CD8-positive, alpha-beta memory T cell (primary cell): ENCODE measurements around the gene CEACAM3. TPM values are rescaled to one million over a fixed set of nuclear protein-coding genes. Genes with fewer than 3 reads are reported as not detected.

ENCODE experiments used
- CTCF ChIA-PET: fragments of 350-600 bp; sonication (Branson Sonifier 250); formaldehyde crosslinking; loops from one replicate; lab custom pipeline; 2021; ENCODE audit warnings: antibody characterized with exemption; lab: Charles Lee
- POLR2A ChIA-PET: fragments of 350-600 bp; sonication (Branson Sonifier 250); formaldehyde crosslinking; loops from one replicate; lab custom pipeline; 2021; ENCODE audit warnings: antibody characterized with exemption; lab: Charles Lee
- DNase-seq, 5 donors: peaks; one replicate each; pipeline versions ENCODE4 v3.0.0 to v3.0.0-alpha.2; 2020 to 2022; ENCODE audit warnings: mixed read lengths in 1 of 5
- H3K27ac ChIP-seq: one replicate; pipeline ENCODE4 v1.7.0; 2013; ENCODE audit warnings: low read depth, mild to moderate bottlenecking, low read length, moderate library complexity
- H3K27me3 ChIP-seq: 2 replicates; pipeline ENCODE4 v1.7.0; 2013; ENCODE audit warnings: low read length, mild to moderate bottlenecking; ENCODE audit not compliant: insufficient read depth, poor library complexity, severe bottlenecking
- H3K36me3 ChIP-seq: 2 replicates; pipeline ENCODE4 v1.7.0; 2013; ENCODE audit warnings: mild to moderate bottlenecking, low read length, moderate library complexity; ENCODE audit not compliant: insufficient read depth
- H3K4me1 ChIP-seq: 2 replicates; pipeline ENCODE4 v1.7.0; 2013; ENCODE audit warnings: mild to moderate bottlenecking, low read length, moderate library complexity; ENCODE audit not compliant: insufficient read depth
- H3K4me3 ChIP-seq: 2 replicates; pipeline ENCODE4 v1.7.0; 2013; ENCODE audit warnings: mild to moderate bottlenecking, low read length
- H3K9me3 ChIP-seq: 2 replicates; pipeline ENCODE4 v1.7.0; 2013; ENCODE audit warnings: mild to moderate bottlenecking, low read length
- H3K27ac Mint-ChIP-seq, 8 donors: one replicate each; pipeline ENCODE4 v1.8.0; 2020 to 2021; ENCODE audit warnings: mixed read lengths in 8 of 8, mild to moderate bottlenecking in 6 of 8, inconsistent platforms in 3 of 8, moderate library complexity in 3 of 8
- H3K27me3 Mint-ChIP-seq, 2 donors: one replicate each; pipeline ENCODE4 v1.8.0; 2020 to 2021; ENCODE audit warnings: mixed read lengths in 2 of 2, mild to moderate bottlenecking in 1 of 2, moderate library complexity in 1 of 2
- H3K36me3 Mint-ChIP-seq, 3 donors: one replicate each; pipeline ENCODE4 v1.8.0; 2020 to 2021; ENCODE audit warnings: mixed read lengths in 3 of 3, inconsistent platforms in 1 of 3, mild to moderate bottlenecking in 1 of 3
- H3K4me1 Mint-ChIP-seq, 3 donors: one replicate each; pipeline ENCODE4 v1.8.0; 2020 to 2021; ENCODE audit warnings: mixed read lengths in 3 of 3, inconsistent platforms in 1 of 3, mild to moderate bottlenecking in 1 of 3
- H3K4me3 Mint-ChIP-seq, 7 donors: one replicate each; pipeline ENCODE4 v1.8.0; 2020 to 2021; ENCODE audit warnings: mixed read lengths in 7 of 7, mild to moderate bottlenecking in 6 of 7, moderate library complexity in 4 of 7, inconsistent platforms in 2 of 7
- H3K9me3 Mint-ChIP-seq, 5 donors: one replicate each; pipeline ENCODE4 v1.8.0; 2020 to 2022; ENCODE audit warnings: mixed read lengths in 5 of 5, mild to moderate bottlenecking in 3 of 5, moderate library complexity in 2 of 5, inconsistent platforms in 1 of 5
- polyA plus RNA-seq: library from polyadenylated mRNA; unstranded; fragments of 300-500 nt; fragmentation: Illumina TruSeq; gene quantifications from one replicate; pipeline ENCODE4 v1.2.3, GENCODE V29; 2021
- total RNA-seq, 2 experiments: library from RNA; stranded (reverse); gene quantifications; one replicate each; pipeline ENCODE4 v1.2.3, GENCODE V29; 2021

Gene CEACAM3
- total and polyA plus RNA-seq, 3 experiments from 2014 or later = not detected

DNA sequence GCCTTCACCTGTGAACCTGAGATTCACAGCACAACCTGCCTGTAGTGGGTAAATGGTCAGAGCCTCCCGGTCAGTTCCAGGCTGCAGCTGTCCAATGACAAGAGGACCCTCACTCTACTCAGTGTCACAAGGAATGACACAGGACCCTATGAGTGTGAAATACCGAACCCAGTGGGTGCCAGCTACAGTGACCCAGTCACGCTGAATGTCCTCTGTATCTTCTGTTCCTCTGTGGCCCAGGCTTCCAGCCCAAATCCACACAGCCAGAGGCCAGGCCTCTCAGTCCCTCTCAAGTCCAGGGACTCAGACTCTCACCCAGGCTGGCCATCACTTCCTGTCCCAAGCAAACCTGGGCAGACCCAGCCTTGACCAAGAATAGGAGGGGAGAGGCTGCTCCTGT, 10.8 kb downstream of the CEACAM3 start:
- H3K9me3 Mint-ChIP-seq = no peaks in the 10 kb centered on the region
- no peak overlapping the region for H3K4me3 Mint-ChIP-seq
- H3K36me3 Mint-ChIP-seq = peaks cover 0 to 1% (median 0%) of the 10 kb centered on the region in 3 donors
- no peaks in the 10 kb centered on the region for H3K27me3 ChIP-seq
- H3K9me3 ChIP-seq = no peaks in the 10 kb centered on the region
- no peaks in the 10 kb centered on the region for H3K4me1 ChIP-seq
- H3K27ac Mint-ChIP-seq = no peak overlapping the region
- no peak overlapping the region for H3K27ac ChIP-seq
- peaks cover 0 to 4% (median 1%) of the 10 kb centered on the region in 3 donors for H3K4me1 Mint-ChIP-seq
- H3K36me3 ChIP-seq = no peaks in the 10 kb centered on the region
- H3K4me3 ChIP-seq = no peak overlapping the region
- POLR2A ChIA-PET = no interaction called here
- DNase-seq = no peak
- H3K27me3 Mint-ChIP-seq = peaks cover 4 to 26% of the 10 kb centered on the region in 2 donors
- CTCF ChIA-PET = interaction anchor here (0.8 kb wide), 1 partner anchor 12 kb away, joined by 3 read pairs; no protein-coding TSS in a partner anchor

DNA sequence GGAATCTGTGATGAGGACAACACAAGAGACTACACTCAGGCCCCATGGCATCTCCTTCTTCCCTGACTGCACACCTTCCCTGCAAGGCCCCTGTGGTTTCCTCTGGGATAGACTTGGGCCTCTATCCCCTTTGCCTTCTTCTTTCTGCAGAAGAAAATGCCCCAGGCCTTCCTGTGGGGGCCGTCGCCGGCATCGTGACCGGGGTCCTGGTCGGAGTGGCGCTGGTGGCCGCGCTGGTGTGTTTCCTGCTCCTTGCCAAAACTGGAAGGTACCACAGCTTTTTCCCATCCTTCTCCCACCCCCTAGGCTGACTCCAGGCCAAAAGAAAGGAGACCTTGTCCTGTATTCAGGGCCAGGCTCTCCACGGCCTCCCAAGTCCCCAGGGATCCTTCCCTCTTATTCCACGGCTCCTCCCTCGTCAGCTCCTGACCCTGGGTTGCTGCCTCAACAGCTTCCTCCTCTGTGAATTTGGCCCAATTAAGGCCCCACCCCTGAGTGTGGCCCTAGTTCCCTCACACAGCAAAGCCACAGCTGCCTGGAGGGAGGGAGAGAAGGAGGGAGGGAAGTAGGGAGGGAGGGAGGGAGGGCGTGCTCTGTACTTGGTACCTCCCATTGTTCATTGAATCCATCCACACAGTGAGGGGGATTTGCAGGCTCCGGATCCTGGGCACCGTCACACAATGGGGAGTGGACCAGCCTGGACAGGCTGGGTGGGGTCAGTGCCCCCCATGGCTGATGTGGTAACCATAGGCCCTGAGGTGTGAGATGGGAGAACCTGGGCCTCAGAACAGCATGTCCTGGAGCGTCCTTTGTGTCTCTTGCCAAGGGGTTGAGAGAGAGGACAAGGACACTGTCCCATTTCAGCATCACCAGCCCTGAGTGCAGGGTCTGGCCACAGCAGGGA, 12.5 kb downstream of the CEACAM3 start:
- Histone ChIP-seq H3K27ac (no peak overlapping the region), H3K4me1 (no peaks in the 10 kb centered on the region), H3K36me3 (no peaks in the 10 kb centered on the region), H3K9me3 (no peaks in the 10 kb centered on the region), H3K27me3 (no peaks in the 10 kb centered on the region), H3K4me3 (no peak overlapping the region)
- no peak overlapping the region for H3K27ac Mint-ChIP-seq
- peaks cover 0 to 2% (median 0%) of the 10 kb centered on the region in 5 donors for H3K9me3 Mint-ChIP-seq
- CTCF ChIA-PET = no interaction called here
- H3K4me1 Mint-ChIP-seq = no peaks in the 10 kb centered on the region
- POLR2A ChIA-PET = no interaction called here
- H3K4me3 Mint-ChIP-seq = no peak overlapping the region
- H3K27me3 Mint-ChIP-seq = peaks cover 5 to 31% of the 10 kb centered on the region in 2 donors
- DNase-seq = no peak
- H3K36me3 Mint-ChIP-seq = peaks cover 0 to 3% (median 1%) of the 10 kb centered on the region in 3 donors

DNA sequence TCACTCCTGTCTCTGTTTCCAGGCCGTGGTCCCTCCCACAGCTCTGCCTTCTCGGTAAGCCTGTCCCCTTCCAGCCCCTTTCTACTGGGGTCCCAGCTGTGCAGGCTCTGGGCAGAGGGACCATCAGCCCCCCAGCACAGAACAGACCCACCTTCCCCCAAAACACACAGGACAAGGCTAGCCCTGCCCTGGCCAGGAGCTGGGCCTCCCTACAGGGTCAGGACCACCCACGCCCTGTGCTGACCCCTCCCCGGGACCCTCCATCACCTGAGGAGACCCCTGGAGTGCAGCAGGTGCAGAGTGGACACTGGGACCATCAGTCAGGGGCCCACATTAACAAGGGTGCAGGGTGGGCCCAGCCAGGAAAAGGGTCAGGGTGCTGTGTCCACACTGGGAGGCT, 13.9 kb downstream of the CEACAM3 start:
- no peaks in the 10 kb centered on the region for H3K4me1 Mint-ChIP-seq
- peaks cover 7 to 31% of the 10 kb centered on the region in 2 donors for H3K27me3 Mint-ChIP-seq
- Histone ChIP-seq H3K27me3 (no peaks in the 10 kb centered on the region), H3K4me1 (no peaks in the 10 kb centered on the region), H3K27ac (no peak overlapping the region), H3K4me3 (no peak overlapping the region), H3K9me3 (no peaks in the 10 kb centered on the region), H3K36me3 (no peaks in the 10 kb centered on the region)
- CTCF ChIA-PET = interaction anchor here (1.4 to 1.6 kb wide), 2 partner anchors 15 to 17 kb away, joined by 3 to 6 read pairs; no protein-coding TSS in a partner anchor
- POLR2A ChIA-PET = no interaction called here
- H3K27ac Mint-ChIP-seq = no peak overlapping the region
- peaks cover 0 to 2% (median 0%) of the 10 kb centered on the region in 5 donors for H3K9me3 Mint-ChIP-seq
- no peak overlapping the region for H3K4me3 Mint-ChIP-seq
- peaks cover 0 to 3% (median 1%) of the 10 kb centered on the region in 3 donors for H3K36me3 Mint-ChIP-seq
- no peak for DNase-seq

DNA sequence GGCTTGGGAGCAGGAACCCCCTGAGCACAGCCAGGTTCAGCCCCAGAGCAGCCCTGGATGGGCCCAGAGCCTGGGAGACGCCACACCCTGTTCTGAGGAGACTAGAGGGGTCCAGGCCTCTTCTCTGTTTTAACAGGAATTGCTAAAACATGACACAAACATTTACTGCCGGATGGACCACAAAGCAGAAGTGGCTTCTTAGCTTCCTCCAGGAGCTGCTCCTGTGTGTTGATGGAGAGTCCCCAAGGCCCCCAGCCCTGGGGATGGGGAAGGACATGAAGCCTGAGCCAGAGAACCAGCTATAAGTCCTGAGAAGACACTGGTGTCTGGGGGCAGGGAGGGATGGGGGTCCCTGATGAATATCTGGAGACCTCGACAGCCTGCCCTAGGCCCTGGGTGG, 14.6 kb downstream of the CEACAM3 start:
- Mint-ChIP-seq H3K27me3 (peaks cover 7 to 27% of the 10 kb centered on the region in 2 donors), H3K27ac (no peak overlapping the region), H3K4me3 (no peak overlapping the region), H3K9me3 (peaks cover 0 to 2% (median 0%) of the 10 kb centered on the region in 5 donors), H3K4me1 (no peaks in the 10 kb centered on the region), H3K36me3 (peaks cover 0 to 3% (median 1%) of the 10 kb centered on the region in 3 donors)
- POLR2A ChIA-PET = no interaction called here
- DNase-seq = no peak
- Histone ChIP-seq H3K4me1 (no peaks in the 10 kb centered on the region), H3K27me3 (no peaks in the 10 kb centered on the region), H3K36me3 (no peaks in the 10 kb centered on the region), H3K9me3 (no peaks in the 10 kb centered on the region), H3K4me3 (no peak overlapping the region), H3K27ac (no peak overlapping the region)
- CTCF ChIA-PET = interaction anchor here (1.4 to 1.6 kb wide), 2 partner anchors 16 to 18 kb away, joined by 3 to 6 read pairs; no protein-coding TSS in a partner anchor

DNA sequence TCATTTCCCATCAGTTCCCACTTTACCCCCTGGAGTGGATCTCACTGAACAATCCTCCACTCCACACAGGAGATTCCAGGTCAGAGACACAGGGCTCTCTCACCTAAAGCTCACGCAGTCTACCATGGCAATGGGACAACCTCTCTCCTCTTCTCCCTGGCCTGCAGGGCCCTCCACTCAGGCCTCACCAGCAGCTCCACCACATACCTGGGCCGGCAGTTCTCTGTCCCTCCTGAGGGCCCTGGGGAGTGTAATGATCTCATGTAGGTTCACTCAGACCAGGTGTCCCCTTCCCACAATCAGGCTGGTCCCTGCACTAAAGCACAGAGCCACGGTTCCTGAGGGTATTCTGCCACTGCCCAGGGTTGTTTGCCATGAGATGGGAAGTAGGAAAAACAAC, 15.6 kb downstream of the CEACAM3 start:
- Histone ChIP-seq H3K4me3 (no peak overlapping the region), H3K36me3 (no peaks in the 10 kb centered on the region), H3K9me3 (no peaks in the 10 kb centered on the region), H3K27me3 (no peaks in the 10 kb centered on the region), H3K27ac (no peak overlapping the region), H3K4me1 (no peaks in the 10 kb centered on the region)
- POLR2A ChIA-PET = no interaction called here
- peaks cover 7 to 27% of the 10 kb centered on the region in 2 donors for H3K27me3 Mint-ChIP-seq
- H3K9me3 Mint-ChIP-seq = peaks cover 0 to 2% (median 0%) of the 10 kb centered on the region in 5 donors
- no peak overlapping the region for H3K27ac Mint-ChIP-seq
- CTCF ChIA-PET = interaction anchor here (1.6 kb wide), 1 partner anchor 17 kb away, joined by 6 read pairs; no protein-coding TSS in a partner anchor
- no peak for DNase-seq
- H3K36me3 Mint-ChIP-seq = peaks cover 0 to 3% (median 1%) of the 10 kb centered on the region in 3 donors
- no peaks in the 10 kb centered on the region for H3K4me1 Mint-ChIP-seq
- H3K4me3 Mint-ChIP-seq = no peak overlapping the region

DNA sequence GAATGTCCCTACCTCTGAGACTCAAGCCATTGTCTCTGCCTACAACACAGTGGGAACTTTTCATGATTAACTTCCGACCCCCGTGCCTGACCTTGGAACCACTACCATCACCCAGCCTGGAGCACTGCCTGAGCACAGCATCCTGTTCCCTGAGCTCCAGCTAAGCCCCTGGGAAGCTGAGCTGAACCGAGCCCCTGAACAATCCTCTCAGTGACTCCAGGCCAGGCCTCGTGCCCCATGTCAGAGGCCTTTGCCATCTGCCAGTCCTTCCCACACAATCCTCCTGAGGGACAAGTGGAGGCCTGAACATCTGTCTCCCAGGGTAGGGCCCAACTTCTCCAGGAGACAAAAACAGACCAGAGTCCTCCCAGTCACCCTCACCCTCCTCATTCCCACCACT, 17.5 kb downstream of the CEACAM3 start:
- Histone ChIP-seq H3K27me3 (no peaks in the 10 kb centered on the region), H3K4me3 (no peak overlapping the region), H3K36me3 (no peaks in the 10 kb centered on the region), H3K4me1 (no peaks in the 10 kb centered on the region), H3K27ac (no peak overlapping the region), H3K9me3 (no peaks in the 10 kb centered on the region)
- no peak overlapping the region for H3K27ac Mint-ChIP-seq
- peaks cover 6 to 22% of the 10 kb centered on the region in 2 donors for H3K27me3 Mint-ChIP-seq
- H3K36me3 Mint-ChIP-seq = peaks cover 0 to 3% (median 0%) of the 10 kb centered on the region in 3 donors
- no peak for DNase-seq
- no peaks in the 10 kb centered on the region for H3K4me1 Mint-ChIP-seq
- H3K9me3 Mint-ChIP-seq = peaks cover 0 to 2% (median 0%) of the 10 kb centered on the region in 5 donors
- ChIA-PET POLR2A (no interaction called here), CTCF (no interaction called here)
- H3K4me3 Mint-ChIP-seq = no peak overlapping the region

DNA sequence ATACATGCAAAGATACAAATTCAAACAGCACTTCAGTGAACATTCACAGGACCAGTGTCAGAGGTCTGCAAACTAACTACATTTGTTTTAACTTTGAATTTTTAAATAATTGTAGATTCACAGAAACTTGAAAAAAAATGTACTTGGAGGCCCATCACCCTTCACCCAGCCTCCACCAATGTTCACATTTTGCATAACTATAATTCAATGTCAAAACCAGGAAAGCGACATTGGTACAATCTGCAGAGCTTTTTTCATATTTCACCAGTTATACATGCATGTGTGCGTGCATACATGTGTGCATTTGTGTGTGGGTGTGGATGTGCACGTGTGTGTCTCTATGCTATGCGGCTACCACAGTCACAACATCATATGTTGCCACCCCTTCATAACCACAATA, 18.9 kb downstream of the CEACAM3 start:
- Mint-ChIP-seq H3K9me3 (peaks cover 0 to 2% (median 0%) of the 10 kb centered on the region in 5 donors), H3K36me3 (peaks cover 0 to 3% (median 0%) of the 10 kb centered on the region in 3 donors), H3K4me1 (no peaks in the 10 kb centered on the region), H3K27ac (no peak overlapping the region), H3K27me3 (peaks cover 6 to 18% of the 10 kb centered on the region in 2 donors), H3K4me3 (no peak overlapping the region)
- Histone ChIP-seq H3K9me3 (no peaks in the 10 kb centered on the region), H3K4me3 (no peak overlapping the region), H3K36me3 (no peaks in the 10 kb centered on the region), H3K4me1 (no peaks in the 10 kb centered on the region), H3K27ac (no peak overlapping the region), H3K27me3 (no peaks in the 10 kb centered on the region)
- ChIA-PET POLR2A (no interaction called here), CTCF (no interaction called here)
- no peak for DNase-seq

DNA sequence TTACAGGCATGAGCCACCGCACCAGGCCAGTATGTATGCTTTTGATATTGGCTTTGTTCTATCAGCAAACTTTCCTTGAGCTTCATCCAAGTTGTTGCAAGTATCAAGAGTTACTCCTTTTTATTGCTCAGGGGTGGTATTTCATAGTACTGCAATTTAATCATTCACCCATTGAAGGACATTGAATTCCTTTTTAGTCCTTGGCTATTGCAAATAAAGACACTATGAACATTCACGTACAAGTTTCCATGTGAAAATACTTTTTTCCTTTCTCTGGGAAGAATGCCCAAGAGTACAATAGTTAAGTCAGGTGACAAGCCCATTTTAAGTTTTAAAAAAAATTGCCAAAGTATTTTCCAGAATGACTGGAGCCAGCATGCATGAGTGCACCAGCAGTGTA, 20.4 kb downstream of the CEACAM3 start:
- Histone ChIP-seq H3K27ac (no peak overlapping the region), H3K4me3 (no peak overlapping the region), H3K4me1 (no peaks in the 10 kb centered on the region), H3K36me3 (no peaks in the 10 kb centered on the region), H3K9me3 (no peaks in the 10 kb centered on the region), H3K27me3 (no peaks in the 10 kb centered on the region)
- H3K4me3 Mint-ChIP-seq = no peak overlapping the region
- CTCF ChIA-PET = interaction anchor here (0.6 to 1.4 kb wide), 2 partner anchors 11 to 21 kb away, joined by 3 to 4 read pairs; no protein-coding TSS in a partner anchor
- H3K27ac Mint-ChIP-seq = no peak overlapping the region
- POLR2A ChIA-PET = no interaction called here
- no peak for DNase-seq
- peaks cover 0 to 2% (median 0%) of the 10 kb centered on the region in 5 donors for H3K9me3 Mint-ChIP-seq
- H3K27me3 Mint-ChIP-seq = peaks cover 12 to 27% of the 10 kb centered on the region in 2 donors
- peaks cover 0 to 3% (median 0%) of the 10 kb centered on the region in 3 donors for H3K36me3 Mint-ChIP-seq
- H3K4me1 Mint-ChIP-seq = peaks cover 0 to 2% (median 0%) of the 10 kb centered on the region in 3 donors
